Peyer's patch (tissue), 4 donors: Measurements from ENCODE around the gene PNMA8B.

Source experiments
- POLR2A ChIP-seq, 2 donors: fragments of 450-650 bp; IDR thresholded peaks; one replicate each; pipeline ENCODE4 v1.5.1; 2017; ENCODE audit warnings: antibody characterized with exemption in 2 of 2, mild to moderate bottlenecking in 2 of 2, moderate library complexity in 2 of 2
- TF ChIP-seq, protein P1 (sequence below), 6 experiments: fragments of 450-650 bp in 4 of 6; fragments of 200-600 bp in 2 of 6; sonication (generic) in 1 of 6; IDR thresholded peaks; one replicate each; pipeline ENCODE4 v1.5.1; 2017 to 2019; ENCODE audit warnings: antibody characterized with exemption in 6 of 6, mild to moderate bottlenecking in 3 of 6, moderate library complexity in 1 of 6

- TF ChIP-seq, protein P1, sequence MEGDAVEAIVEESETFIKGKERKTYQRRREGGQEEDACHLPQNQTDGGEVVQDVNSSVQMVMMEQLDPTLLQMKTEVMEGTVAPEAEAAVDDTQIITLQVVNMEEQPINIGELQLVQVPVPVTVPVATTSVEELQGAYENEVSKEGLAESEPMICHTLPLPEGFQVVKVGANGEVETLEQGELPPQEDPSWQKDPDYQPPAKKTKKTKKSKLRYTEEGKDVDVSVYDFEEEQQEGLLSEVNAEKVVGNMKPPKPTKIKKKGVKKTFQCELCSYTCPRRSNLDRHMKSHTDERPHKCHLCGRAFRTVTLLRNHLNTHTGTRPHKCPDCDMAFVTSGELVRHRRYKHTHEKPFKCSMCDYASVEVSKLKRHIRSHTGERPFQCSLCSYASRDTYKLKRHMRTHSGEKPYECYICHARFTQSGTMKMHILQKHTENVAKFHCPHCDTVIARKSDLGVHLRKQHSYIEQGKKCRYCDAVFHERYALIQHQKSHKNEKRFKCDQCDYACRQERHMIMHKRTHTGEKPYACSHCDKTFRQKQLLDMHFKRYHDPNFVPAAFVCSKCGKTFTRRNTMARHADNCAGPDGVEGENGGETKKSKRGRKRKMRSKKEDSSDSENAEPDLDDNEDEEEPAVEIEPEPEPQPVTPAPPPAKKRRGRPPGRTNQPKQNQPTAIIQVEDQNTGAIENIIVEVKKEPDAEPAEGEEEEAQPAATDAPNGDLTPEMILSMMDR (IDR thresholded peaks at IDR 0.05), result no peak
- no peak for TF ChIP-seq POLR2A (IDR thresholded peaks at IDR 0.05)
Observed at GRCh38 chr19:46536391-46536790, 40.7 kb upstream of the PNMA8B start.
